Pancreas (tissue), 10 donors: ENCODE data around the gene DUSP16. TPM values are rescaled to one million over a fixed set of nuclear protein-coding genes. Genes with fewer than 3 reads are reported as not detected.

Experiments
- ATAC-seq, 4 donors: fragments of 200-7000 bp; cut with Tn5 transposase; one replicate each; pipeline versions ENCODE4 v1.8.0 to v1.9.1; 2020; ENCODE audit warnings: mild to moderate bottlenecking in 4 of 4, moderate library complexity in 4 of 4
- DNase-seq, 6 donors: peaks; one replicate each; pipeline ENCODE4 v3.0.0-alpha.2; 2020
- FAIRE-seq: peaks from 2 replicates; lab custom pipeline; 2012; peaks lifted over from hg19 to GRCh38; lab: Jason Lieb, UNC
- H3K27ac ChIP-seq, 4 donors: fragments of 200-600 bp; sonication (generic); 1 replicate in 3 of 4; 2 replicates in 1 of 4; pipeline versions ENCODE4 v1.5.0 to v1.8.0; 2020
- H3K27me3 ChIP-seq, 4 donors: fragments of 200-600 bp; one replicate each; pipeline ENCODE4 v1.8.0; 2021
- H3K36me3 ChIP-seq, 3 donors: fragments of 200-600 bp; sonication (generic) in 1 of 3; one replicate each; pipeline versions ENCODE4 v1.5.0 to v1.8.0; 2020 to 2021
- H3K4me1 ChIP-seq, 3 donors: fragments of 200-600 bp; one replicate each; pipeline ENCODE4 v1.8.0; 2021
- H3K4me3 ChIP-seq, 4 donors: fragments of 200-600 bp; sonication (generic) in 2 of 4; one replicate each; pipeline versions ENCODE4 v1.5.0 to v1.8.0; 2020 to 2021
- H3K9me3 ChIP-seq, 4 donors: fragments of 200-600 bp; one replicate each; pipeline ENCODE4 v1.8.0; 2021
- WGBS, 2 donors: extraction: QIAGEN DNeasy Blood & Tissue Kit; methylation state at CpG; one replicate each; pipeline ENCODE4 v1.1.7; 2013; 5-methylcytosine and 5-hydroxymethylcytosine counted together
- intact Hi-C, 3 donors: fragments of 100-400 bp; cut with DNase I; formaldehyde crosslinking; loops; one replicate each; pipeline versions ENCODE4 v1.11.1 to v1.14.2; 2022
- polyA plus RNA-seq, 2 donors: library from polyadenylated mRNA; stranded (reverse); fragments of 200-250 nt; gene quantifications; one replicate each; pipeline ENCODE4 v1.2.3, GENCODE V29; 2013
- total RNA-seq, 6 donors: library from RNA; stranded (reverse); fragmentation: NEBNext Ultra II Directional in 4 of 6; extraction: Animal tissue kit (Norgen Biotek cat#: 25700) in 4 of 6; gene quantifications; one replicate each; pipeline versions ENCODE4 v1.2.1 to v1.2.4, GENCODE V29; 2021 to 2023
- TF ChIP-seq, protein P1 (sequence below), 4 donors: fragments of 200-600 bp; sonication (generic) in 3 of 4; IDR thresholded peaks; one replicate each; pipeline versions ENCODE4 v1.5.0 to v1.8.0; 2021; ENCODE audit warnings: antibody characterized with exemption in 4 of 4
- donor health status: healthy with polysubstance abuse.
- donor health status: DM: no; HTN: no; CAD: no; lungs with moderate emphysema.
- donor health status: DM: no; HTN: no; CAD: no.
- donor health status: control.
- donor health status: control.
- donor health status: Bipolar disorder and iron deficiency.
- donor health status: DM: yes; HTN: yes; CAD: no.
- donor health status: DM: no; HTN: no; CAD: no.
- donor health status: DM: no; HTN: no; CAD: no.
- donor health status: DM: yes; HTN: yes; CAD: no.

The DUSP16 gene
- total and polyA plus RNA-seq, 8 donors = 5.8 to 38.7 (median 26.5) TPM

DNA sequence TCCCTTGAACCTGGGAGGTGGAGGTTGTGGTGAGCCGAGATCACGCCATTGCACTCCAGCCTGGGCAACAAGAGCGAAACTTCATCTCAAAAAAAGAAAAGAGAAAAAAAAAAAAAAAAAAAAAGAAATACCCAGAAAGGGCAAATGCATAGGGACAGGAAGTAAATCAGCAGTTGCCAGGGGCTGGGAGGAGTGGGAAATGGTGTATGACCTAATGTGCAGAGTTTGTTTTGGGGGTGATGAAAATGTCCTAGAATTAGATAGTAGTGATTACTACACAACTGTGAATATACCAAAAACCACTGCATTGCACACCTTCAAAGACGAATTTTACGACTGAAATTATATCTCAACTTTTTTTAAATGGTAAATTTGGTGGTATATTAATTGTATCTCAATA is 20.4 kb downstream of the DUSP16 start:
- FAIRE-seq (no peak), DNase-seq (no peak), ATAC-seq (no peak)
- no peaks in the 10 kb centered on the region for H3K9me3 ChIP-seq
- 96 to 97% methylated on average over 5 of the region's 5 CpGs for WGBS, 2 donors
- H3K36me3 ChIP-seq = no peaks in the 10 kb centered on the region
- intact Hi-C loops = no loop called here
- H3K27ac ChIP-seq = no peak overlapping the region
- no peaks in the 10 kb centered on the region for H3K27me3 ChIP-seq
- H3K4me3 ChIP-seq = no peak overlapping the region
- TF ChIP-seq, protein P1, sequence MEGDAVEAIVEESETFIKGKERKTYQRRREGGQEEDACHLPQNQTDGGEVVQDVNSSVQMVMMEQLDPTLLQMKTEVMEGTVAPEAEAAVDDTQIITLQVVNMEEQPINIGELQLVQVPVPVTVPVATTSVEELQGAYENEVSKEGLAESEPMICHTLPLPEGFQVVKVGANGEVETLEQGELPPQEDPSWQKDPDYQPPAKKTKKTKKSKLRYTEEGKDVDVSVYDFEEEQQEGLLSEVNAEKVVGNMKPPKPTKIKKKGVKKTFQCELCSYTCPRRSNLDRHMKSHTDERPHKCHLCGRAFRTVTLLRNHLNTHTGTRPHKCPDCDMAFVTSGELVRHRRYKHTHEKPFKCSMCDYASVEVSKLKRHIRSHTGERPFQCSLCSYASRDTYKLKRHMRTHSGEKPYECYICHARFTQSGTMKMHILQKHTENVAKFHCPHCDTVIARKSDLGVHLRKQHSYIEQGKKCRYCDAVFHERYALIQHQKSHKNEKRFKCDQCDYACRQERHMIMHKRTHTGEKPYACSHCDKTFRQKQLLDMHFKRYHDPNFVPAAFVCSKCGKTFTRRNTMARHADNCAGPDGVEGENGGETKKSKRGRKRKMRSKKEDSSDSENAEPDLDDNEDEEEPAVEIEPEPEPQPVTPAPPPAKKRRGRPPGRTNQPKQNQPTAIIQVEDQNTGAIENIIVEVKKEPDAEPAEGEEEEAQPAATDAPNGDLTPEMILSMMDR (IDR thresholded peaks at IDR 0.05) = no peak
- H3K4me1 ChIP-seq = peaks cover 0 to 31% (median 23%) of the 10 kb centered on the region in 3 donors

- H3K4me3 ChIP-seq = no peak overlapping the region
- intact Hi-C loops = no loop called here
- H3K9me3 ChIP-seq = no peaks in the 10 kb centered on the region
- DNase-seq = no peak
- WGBS, 2 donors = 96 to 97% methylated on average over 4 of the region's 4 CpGs
- no peaks in the 10 kb centered on the region for H3K27me3 ChIP-seq
- ATAC-seq = no peak
- H3K4me1 ChIP-seq = peaks cover 0 to 31% (median 20%) of the 10 kb centered on the region in 3 donors
- no peaks in the 10 kb centered on the region for H3K36me3 ChIP-seq
- no peak for FAIRE-seq
- TF ChIP-seq, protein P1 (IDR thresholded peaks at IDR 0.05) = no peak
- no peak overlapping the region for H3K27ac ChIP-seq
Measured at GRCh38 chr12:12541782-12542181, 20.9 kb downstream of the DUSP16 start.

DNA sequence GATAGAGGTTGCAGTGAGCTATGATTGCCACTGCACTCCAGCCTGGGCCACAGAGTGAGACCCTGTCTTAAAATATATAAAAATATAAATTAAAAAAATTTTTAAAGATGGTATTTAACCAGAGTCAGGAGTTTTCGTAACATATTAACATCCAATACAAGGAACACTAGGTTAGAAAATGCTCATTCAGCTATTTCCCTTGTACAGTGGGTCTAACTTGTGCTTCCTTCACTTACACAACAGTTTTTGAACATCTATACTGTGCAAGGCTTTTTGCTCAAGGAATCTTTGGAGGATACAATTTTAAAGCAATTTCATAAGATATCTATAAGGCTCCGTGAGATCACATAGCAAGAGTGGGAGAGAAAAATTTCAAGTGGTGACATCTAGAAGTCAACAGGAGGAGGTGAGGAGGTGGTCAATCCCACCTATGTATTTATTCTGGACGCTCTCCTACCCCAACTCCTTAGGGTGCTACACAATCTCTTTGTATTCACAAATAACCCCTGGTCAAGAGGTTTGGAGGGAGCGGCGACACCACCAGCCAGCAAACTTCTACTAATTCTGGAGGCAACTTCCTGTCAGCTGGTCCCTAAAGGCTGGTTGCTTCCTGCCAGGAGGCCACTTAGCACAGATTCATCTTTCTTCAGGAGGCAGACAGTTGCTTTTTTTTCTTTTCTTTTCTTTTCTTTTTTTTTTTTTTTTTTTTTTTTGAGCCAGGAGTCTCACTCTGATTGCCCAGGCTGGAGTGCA is 22.2 kb downstream of the DUSP16 start:
- FAIRE-seq (no peak), ATAC-seq (no peak), DNase-seq (no peak)
- intact Hi-C loops = no loop called here
- H3K4me1 ChIP-seq = peaks cover 4 to 22% (median 15%) of the 10 kb centered on the region in 3 donors
- H3K9me3 ChIP-seq = no peaks in the 10 kb centered on the region
- H3K36me3 ChIP-seq = no peaks in the 10 kb centered on the region
- H3K27me3 ChIP-seq = no peaks in the 10 kb centered on the region
- no peak overlapping the region for H3K4me3 ChIP-seq
- H3K27ac ChIP-seq = peak overlapping the region in 1 of 4 donors; percentile 7
- TF ChIP-seq, protein P1 (IDR thresholded peaks at IDR 0.05) = no peak
- WGBS, 2 donors = 92 to 96% methylated on average over 5 of the region's 5 CpGs

GRCh38 chr12:12539028-12539810 is 23.4 kb downstream of the DUSP16 start:
- TF ChIP-seq, protein P1 (IDR thresholded peaks at IDR 0.05) = no peak
- Histone ChIP-seq H3K27ac (peak overlapping the region in 2 of 4 donors; percentile 14 to 38), H3K4me3 (no peak overlapping the region), H3K9me3 (no peaks in the 10 kb centered on the region), H3K27me3 (no peaks in the 10 kb centered on the region), H3K4me1 (peaks cover 16 to 33% (median 26%) of the 10 kb centered on the region in 3 donors), H3K36me3 (no peaks in the 10 kb centered on the region)
- no peak for DNase-seq
- intact Hi-C loops = no loop called here
- FAIRE-seq = peak; percentile 59
- peak in 2 of 4 donors; percentile 26 to 55 for ATAC-seq
- 49 to 50% methylated on average over 7 of the region's 7 CpGs for WGBS, 2 donors
